Activated CD4-positive, alpha-beta T cell treated with anti-CD3 and anti-CD28 coated beads, Interleukin-2, Interleukin-4, amounts not matched to agents 100 ng/mL and 50 ng/mL, durations not matched to agents 16 hours and 8 hours (primary cell): ENCODE results near the gene HIF3A.
A peak's percentile ranks its signal among the peaks of the same experiment; 100 is the strongest.

Source experiments
- DNase-seq: peaks from one replicate; pipeline ENCODE4 v3.0.0-alpha.2; 2020; ENCODE audit warnings: low spot score

The HIF3A gene

DNA sequence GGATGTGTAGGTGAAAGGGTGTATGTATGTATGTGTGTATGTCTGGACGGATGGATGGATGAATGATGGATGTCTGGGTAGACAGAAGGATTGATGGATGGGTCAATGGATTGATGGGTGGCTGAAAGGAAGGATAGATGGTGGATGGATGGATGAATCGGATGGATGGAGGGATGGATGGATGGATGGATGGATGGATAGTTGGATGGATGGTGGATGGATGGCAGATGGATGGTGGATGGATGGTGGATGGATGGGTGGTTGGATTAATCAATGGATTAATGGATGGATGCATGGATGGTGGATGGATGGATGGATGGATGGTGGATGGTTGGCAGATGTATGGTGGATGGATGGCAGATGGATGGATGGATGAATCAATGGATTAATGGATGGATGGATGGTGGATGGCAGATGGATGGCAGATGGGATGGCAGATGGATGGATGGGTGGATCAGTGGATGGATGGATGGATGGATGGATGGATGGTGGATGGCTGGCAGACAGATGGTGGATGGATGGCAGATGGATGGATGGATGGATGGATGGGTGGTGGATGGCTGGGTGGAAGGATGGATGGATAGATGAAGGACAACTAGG is 33.6 kb downstream of the HIF3A start:
- DNase-seq = no peak

DNA sequence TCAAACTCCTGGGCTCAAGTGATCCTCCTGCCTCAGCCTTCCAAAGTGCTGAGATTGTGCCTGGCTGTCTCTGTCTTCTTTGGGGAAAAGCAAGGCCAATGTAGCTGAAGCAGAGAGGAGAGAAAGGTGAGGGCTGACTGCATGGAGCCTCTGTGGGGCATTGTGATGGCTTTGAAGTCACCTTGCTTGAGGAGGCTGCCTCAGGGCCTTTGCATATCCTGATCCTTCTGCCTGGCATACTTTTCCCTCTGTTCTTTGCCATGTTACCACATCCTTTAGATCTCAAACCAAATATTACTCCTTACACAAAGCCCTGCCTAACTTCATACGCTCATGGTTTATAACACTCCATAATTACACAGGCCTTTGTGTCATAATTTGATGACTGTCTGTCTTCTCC is 40.6 kb downstream of the HIF3A start:
- DNase-seq = no peak

DNA sequence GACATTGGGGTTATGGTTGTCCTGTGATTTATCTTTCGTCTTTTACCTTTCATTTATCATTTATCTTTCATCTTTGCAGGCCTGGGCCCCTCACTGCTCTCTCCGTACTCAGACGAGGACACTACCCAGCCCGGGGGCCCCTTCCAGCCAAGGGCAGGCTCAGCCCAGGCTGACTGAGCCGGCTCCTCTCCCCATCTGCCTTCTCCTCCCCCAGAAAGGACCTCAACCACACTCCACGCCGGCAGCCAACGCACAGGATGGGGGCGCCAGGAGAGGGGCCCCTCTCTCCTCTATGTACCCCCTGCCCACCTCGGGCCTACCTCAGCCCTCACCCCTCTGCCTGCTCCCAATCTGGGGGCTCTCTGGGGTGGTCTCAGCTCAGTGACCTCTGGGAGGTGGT is 42.6 kb downstream of the HIF3A start:
- no peak for DNase-seq

DNA sequence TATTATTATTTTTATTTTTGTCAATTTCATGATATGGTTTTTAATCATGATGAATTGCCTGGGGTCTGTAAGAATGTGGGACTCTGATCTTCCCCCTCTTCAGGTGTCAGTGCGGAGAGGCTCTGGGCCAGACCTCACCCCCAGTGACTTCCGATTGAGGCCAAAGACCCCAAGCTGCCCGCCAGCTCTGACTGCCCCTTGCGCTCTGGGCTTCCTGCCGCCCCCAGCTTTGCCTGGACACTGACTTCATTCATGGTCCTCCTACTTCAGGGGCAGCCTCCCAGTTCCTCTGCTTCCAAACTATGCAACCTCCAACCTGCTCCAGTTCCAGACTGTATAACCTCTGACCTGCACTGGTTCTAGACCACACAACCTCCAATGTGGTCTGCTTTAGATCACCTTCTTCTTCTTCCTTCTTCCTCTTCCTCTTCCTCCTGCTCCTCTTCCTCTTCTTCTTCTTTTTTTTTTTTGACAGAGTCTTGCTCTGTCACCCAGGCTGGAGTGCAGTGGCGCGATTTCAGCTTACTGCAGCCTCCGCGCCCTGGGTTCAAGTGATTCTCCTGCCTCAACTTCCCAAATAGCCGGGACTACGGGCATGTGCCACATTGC is 43.3 kb downstream of the HIF3A start:
- no peak for DNase-seq

DNA sequence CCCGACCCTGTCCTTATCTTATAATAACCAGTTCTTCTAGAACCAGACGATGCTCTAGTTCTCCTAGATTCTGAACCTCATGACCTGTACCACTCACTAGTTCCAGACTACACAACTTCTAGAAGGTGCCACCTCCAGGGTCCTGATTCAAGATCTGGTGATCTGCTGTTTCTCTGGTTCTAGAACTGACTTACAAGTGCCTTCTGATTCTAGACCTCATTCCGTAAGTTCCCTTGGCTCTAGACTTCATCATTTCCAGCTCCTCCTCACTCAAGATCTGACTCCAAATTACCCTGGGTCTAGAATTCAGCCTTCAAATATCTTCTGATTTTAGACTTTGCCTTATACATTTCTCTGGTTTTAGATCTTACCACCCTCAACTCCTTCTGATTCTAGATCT is 45.1 kb downstream of the HIF3A start:
- no peak for DNase-seq

DNA sequence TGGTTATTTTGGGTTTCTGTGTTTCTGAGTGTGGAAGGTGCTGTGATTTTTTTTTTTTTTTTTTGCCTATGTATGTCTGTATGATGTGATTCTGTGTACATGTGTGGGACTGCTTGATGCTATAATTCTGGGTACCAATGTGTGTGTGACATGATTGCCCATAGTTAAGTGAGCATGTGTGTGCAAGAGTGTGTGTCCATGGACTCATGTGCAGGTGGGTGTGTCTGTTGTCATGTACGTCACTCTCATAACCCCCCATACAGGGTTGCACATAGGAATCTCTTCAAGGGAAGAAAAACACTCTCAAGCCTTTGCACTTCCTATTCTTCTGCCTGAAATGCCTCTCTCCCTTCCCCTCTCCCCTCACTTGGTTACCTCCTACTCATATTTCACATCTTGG is 47.5 kb downstream of the HIF3A start:
- no peak for DNase-seq

DNA sequence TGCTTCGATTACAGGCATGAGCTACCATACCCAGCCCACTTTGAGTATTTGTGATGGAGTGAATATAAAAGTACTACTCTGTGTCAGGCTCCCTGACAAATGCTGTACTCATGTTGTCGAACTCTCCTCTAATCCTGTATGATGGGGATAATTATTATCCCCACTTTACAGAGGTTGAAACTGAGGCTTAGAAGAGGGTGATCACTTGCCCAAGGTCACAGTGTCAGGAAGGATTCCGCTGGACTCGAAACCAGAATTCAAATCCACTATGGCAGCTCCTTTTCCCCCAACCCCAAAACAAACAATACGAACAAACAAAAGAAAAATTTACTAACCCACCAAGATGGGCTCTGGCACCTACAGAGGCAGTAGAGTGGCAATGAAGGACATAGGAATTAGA is 48.3 kb downstream of the HIF3A start:
- no peak for DNase-seq

DNA sequence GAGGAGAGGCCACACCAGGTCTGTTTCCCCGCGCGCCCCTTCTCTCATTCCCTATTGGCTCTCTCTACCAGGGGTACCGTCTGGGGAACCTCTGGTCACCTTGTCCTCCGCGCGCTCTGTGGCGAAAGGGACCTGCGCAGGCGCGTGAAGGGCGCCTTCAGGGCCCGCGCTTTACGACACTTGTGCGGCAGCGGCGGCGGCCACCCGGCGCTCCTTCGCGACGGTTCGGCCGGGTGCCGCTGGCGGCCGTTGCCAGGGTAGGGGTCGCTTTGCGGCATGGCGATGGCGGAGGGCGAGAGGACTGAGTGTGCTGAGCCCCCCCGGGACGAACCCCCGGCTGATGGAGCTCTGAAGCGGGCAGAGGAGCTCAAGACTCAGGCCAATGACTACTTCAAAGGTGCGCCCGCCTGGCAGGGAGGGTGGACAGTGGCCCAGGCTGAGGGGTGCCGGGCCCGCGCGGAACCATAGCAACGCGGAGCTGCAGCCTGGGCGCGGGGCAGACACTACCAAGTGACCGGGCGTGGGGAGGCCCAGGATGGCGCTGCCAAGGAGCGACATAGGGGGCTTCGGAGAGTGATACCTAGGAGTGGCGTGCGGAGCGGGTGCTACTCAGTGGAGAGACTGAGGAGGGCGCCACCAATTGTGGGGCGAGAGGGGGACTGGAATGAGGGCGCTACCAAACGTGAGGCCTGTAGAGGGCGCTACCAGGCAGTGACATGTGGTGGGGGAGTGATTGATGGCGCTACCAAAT is 50.2 kb downstream of the HIF3A start, which contains the start of gene PPP5C:
Gene PPP5C (plus strand): TSS at position 267 of the 751 bp plus-strand sequence. CDS start 10 bp downstream, at position 277.
- DNase-seq = peak; percentile 93

DNA sequence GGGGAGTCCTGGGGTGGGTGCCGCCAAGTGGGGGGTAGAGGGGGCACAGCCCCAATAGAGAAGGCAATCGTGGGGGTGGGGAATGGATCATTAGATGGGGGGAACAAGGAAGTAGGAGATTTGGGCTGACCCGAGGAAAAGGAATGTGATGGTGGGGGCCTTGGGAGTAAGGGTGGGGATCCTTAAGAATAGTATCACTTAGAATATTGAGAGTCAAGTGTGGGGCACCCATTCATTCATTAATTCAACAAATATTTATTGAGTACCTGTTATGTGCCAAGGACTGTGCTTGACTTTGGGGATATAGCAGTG is 50.7 kb downstream of the HIF3A start:
- no peak for DNase-seq

DNA sequence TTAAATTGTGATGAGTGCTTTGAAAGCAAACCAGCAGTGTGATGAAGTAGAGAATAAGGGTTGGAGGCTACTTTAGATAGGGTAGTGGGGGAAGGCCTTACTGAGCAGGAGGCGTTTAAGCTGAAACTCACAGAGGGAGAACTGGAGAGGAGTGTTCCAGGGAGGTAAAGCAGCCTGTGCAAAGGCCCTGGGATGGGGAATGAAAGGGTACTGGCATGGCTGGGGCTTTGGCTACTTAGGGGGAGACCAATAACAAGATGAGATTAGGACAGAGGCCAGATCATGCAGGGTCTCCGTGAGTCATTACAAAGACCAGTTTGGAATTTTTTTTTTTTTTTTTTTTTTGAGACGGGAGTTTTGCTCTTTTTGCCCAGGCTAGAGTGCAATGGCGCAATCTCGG is 51.1 kb downstream of the HIF3A start:
- no peak for DNase-seq

DNA sequence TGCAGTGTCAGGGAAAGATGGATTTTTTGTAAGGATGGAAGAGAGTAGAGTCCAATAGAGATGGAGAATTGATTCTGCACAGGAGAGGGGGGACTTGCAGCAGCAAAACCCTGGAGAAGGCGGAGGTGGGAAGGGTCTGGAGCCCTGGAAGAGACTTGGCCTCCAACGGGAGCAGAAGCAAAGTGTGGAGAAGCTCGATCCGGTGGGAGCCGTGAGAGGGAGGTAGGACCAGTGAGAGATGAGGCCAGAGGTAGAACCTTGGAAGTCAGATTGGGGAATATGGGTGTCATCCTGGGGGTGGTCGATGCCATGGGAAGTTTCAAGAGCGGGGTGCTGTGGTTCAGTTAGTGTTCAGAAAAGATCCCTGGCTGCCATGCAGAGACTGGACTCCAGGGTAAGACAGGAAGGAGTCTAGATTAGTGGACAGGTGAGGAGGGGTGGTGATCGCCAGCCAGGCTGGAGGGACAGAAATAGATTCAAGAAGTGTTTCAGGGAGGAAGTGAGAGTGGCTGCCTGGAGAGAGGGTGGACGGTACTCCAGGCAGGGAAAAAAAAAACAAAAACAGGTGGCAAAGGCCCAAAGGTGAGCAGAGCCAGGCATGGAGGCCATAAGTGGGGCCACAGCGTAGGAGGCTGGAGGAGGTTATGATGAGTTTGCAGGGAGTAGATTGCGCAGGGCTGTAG is 52.6 kb downstream of the HIF3A start:
- no peak for DNase-seq

DNA sequence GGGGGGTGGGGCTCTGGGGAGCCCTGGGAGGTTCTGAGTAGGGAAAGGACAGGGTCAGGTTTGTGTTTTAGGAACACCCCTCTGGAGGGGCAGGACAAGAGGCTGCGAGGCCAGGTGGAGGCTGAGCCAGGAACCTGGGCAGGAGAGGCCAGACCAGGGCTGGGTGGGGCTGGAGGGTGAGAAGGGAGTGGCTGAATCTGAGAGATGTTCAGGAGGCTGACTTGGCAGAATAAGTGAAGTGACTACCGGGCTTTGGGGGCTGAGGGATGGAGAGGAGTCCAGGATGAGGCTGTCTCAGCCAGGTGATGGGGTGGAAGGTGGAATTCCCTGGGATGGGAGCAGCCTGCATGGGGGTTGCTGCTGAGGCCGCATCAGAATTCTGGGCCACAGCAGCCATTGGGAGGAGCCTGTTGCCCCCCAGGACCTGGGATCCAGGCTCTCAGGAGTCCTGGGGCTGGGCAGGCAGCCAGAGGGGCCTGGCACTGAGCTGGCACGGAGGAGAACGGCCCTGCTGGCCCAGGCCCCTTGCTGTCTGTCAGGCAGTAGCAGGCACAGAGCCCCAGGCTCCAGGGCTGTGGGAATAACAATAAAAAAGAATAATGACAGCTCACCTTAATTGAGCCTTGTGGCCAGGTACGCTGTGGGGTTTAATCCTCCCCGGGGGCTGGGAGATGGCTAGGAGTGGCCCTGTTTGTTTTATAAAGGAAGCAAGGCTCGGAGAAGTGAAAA is 53.4 kb downstream of the HIF3A start:
- peak; percentile 27 for DNase-seq

DNA sequence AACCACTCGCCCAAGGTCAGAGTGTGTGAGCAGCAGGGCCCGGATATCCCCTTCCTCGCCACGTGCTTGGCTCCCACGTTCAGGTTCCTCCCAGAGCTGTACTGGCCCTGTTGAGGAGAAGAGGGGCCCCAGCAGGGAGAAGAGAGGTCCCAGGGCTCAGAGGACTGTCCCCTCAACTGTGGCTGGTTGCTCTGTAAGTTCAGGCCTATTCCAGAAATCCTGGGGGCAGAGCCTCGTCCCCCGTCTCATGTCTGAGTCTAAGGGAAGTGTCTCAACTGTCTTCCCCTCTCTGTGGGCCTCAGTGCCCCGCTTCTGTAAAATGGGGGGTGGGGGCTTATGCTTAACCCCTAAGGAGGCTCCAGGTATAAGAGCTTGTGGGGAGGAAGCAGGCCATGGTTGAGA is 53.9 kb downstream of the HIF3A start:
- peak; percentile 30 for DNase-seq

DNA sequence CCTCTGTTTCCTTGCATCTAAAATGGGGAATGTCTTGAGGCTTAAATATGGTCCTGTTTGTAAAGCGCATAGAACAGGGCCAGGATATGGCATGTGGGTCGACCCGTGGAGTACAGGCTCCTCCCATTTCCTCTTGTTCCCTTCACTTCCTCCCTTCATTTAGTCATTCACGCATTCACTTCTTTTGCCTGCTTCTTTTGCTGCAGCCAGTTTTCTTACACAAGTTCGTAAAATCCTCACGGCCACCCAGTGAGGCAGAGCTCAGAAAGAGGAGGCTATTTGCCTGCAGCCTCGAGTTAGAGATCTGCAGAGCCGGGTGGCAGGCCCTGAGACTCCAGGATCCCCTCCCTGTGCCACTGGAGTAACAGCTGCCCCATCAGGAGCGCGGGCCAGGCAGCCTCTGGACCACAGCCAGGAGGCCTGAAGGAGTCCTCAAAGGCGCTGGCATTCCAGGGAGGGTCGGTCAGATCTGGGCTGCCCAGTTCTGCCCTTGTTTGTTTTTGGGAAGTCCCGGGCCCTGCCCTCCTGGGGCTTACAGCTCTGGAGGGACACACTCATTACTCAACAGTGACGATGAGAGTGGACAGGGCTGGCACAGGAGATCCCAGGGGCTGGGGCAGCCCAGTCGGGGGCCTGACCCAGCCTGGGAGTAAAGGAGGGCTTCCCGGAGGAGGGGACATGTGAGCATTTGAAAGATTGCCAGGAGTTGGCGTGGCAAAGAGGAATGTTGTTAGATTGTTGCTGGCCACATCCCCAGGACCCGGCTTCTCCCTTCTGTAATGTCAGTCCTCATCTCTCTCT is 54.6 kb downstream of the HIF3A start:
- peak; percentile 65 for DNase-seq

DNA sequence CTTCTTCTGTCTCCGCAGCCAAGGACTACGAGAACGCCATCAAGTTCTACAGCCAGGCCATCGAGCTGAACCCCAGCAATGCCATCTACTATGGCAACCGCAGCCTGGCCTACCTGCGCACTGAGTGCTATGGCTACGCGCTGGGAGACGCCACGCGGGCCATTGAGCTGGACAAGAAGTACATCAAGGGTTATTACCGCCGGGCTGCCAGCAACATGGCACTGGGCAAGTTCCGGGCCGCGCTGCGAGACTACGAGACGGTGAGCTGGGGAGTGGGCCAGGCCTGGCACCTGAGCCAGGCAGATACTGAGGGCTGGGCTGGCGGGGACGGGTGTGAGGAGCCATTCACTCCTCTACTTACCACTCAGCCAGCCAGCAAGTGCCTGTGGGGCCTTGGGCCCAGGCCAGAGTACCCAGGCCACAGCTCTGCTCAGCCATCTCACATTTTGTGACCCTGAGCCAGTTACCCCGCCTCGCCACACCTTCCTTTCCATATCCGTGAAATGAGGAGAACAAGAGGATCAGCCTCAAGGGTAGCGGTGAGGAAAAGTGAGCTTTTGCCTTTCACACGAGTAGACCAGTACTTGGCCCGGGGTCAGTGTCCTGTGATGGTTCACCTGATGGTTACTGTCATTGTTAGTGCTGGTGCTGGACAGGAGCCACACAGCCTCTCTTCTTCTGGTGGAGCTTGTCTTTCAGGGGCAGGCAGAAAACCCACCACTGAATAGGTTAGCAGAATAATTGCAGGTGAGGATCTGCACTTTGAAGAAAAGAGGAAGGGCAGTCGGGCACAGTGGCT is 57.1 kb downstream of the HIF3A start:
- no peak for DNase-seq

DNA sequence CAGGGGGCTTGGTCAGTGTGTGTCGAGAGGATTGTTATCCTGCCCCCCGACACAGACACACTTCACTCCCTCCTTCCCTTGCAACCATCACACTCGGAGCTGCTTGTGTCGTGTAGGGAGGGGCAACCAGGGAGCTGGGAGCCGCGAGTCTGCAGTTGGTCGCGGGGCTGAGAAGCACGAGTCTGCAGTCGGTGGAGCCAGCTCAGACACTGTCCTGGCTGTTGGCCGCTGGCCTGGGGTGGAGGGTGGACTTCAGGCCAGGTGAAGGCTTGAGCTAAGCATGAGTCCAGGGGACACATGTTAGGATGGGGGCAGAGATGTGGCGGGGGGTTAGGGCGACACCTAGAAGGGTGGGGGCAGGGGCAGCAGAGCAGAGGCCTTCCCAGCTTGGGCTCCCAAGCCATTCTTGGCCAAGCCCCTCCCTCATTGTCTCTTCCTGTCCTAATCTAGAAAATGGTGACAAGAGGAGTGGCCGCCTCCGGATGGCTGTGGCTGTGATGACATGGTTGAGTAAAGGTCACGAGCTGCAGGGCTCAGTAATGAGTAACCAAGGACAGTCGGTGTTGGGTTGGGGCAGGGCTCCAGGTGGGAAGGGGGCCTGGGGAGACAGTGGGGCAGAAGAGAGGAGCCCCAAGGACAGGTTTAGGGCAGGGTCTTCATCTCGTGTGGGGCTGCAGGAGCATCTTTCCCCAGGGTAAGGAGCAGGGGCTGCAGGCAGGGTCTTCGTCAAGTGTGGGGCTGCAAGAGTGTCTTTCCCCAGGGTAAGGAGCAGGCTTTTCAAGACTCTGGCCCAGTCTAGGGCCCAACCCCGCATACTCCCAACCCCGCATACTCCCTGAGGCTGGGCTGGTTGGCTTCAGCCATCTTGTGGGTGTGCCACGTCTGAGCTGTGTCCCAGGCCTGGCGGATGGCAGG is 58.6 kb downstream of the HIF3A start:
- DNase-seq = no peak

DNA sequence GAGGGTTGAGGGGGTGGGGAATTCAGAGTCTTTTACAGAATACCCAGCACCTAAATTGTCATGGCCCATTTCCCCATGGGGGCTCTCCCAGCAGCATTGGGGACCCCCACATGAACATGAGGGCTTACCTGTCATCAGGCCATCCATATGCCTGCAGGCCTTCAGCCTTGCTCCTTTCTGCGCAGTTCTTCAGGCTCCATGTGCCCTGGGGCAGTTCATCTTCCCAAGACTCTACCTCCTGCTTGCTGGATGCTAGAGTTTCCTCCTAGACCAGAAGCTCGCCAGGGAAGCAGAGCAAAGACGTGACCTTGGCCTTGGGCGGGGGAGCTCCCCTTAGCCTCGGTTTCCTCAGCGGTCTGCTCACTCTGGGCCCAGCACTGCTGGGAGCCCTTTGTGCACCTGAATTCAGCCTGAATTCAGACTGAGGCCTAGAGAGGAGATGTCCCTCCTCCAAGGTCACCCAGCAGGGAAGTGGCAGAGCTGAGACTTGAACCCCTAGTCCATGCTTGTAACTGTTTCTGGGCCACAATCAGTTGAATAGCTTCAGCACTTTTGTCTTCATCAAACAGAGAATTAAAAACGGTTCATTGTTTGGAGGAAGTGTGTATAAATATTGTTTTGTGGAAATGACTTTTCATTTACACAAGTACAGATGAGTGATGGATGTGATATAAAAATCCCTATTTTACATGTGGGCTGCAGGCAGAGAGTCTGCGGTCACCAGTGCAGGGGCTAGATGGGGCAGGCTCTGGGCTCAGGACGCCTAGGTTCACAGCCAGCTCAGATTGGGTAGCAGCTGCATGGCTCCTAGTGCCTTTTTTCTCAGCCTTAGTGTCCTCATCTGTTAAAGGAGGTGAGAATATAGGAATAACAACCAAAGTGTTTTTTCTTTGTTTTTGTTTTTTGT is 59.6 kb downstream of the HIF3A start:
- no peak for DNase-seq

DNA sequence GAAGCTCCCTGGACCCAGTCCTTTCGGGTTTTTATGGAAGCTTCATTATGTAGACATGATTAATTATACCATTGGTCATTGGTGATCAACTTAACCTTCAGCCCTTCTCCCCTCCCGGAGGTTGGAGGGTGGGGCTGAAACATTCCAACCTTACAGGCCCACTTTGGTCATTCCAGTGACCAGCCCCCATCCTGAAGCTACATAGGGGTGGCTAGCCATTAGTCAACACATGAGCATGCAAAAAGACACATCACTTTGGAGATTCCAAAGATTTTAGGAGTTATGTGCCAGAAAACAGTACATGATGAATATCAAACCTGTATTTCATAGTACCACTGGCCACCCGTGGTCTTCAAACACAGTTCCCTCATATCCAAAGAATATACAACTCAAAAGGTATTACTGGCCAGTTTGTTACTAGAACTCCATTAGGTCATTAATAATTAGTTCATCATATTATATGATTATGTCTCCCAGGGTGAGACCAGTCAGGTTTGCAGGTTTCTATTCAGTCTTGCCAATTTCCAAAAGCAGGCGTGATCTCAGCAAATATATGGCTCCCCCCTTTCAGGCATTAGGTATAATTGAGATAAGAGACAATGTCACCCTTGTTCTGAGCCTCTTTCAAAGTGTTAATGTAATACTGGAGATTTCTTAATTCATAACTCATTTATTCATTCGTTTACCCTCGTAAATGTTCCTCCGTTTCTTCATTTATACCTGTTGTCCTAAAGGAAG is 61.2 kb downstream of the HIF3A start:
- no peak for DNase-seq
